T-helper 17 cell (primary cell): ENCODE results near the gene CYB5D1. TPM values are rescaled to one million over a fixed set of nuclear protein-coding genes. Genes with fewer than 3 reads are reported as not detected.

Experiments
- ATAC-seq: fragments of 150-1000 bp; cut with Tn5 transposase; 2 replicates; pipeline ENCODE4 v1.10.0; 2021; ENCODE audit warnings: mild to moderate bottlenecking, moderate library complexity
- DNase-seq, 3 donors: peaks; one replicate each; pipeline versions ENCODE4 v3.0.0 to v3.0.0-alpha.2; 2020 to 2021
- H3K9me3 ChIP-seq: one replicate; pipeline ENCODE4 v1.7.0; 2013; ENCODE audit warnings: low read length, mild to moderate bottlenecking; ENCODE audit not compliant: control insufficient read depth, poor library complexity, severe bottlenecking
- H3K27ac Mint-ChIP-seq: one replicate; pipeline ENCODE4 v1.8.0; 2022; ENCODE audit warnings: mild to moderate bottlenecking, moderate library complexity, mixed read lengths
- H3K27me3 Mint-ChIP-seq: one replicate; pipeline ENCODE4 v1.8.0; 2022; ENCODE audit warnings: mixed read lengths
- H3K36me3 Mint-ChIP-seq: one replicate; pipeline ENCODE4 v1.8.0; 2022; ENCODE audit warnings: low read depth, mixed read lengths
- H3K4me1 Mint-ChIP-seq: one replicate; pipeline ENCODE4 v1.8.0; 2022; ENCODE audit warnings: mild to moderate bottlenecking, mixed read lengths
- H3K4me3 Mint-ChIP-seq: one replicate; pipeline ENCODE4 v1.8.0; 2022; ENCODE audit warnings: mild to moderate bottlenecking, moderate library complexity, mixed read lengths
- total RNA-seq, 4 donors: library from RNA in 2 of 4; stranded (reverse) in 2 of 4; gene quantifications; one replicate each; pipeline ENCODE4 v1.2.3 and lab custom pipeline; 2022 to 2026

Gene CYB5D1
- total RNA-seq, 2 donors from 2014 or later = 9.3 to 14.9 TPM

DNA sequence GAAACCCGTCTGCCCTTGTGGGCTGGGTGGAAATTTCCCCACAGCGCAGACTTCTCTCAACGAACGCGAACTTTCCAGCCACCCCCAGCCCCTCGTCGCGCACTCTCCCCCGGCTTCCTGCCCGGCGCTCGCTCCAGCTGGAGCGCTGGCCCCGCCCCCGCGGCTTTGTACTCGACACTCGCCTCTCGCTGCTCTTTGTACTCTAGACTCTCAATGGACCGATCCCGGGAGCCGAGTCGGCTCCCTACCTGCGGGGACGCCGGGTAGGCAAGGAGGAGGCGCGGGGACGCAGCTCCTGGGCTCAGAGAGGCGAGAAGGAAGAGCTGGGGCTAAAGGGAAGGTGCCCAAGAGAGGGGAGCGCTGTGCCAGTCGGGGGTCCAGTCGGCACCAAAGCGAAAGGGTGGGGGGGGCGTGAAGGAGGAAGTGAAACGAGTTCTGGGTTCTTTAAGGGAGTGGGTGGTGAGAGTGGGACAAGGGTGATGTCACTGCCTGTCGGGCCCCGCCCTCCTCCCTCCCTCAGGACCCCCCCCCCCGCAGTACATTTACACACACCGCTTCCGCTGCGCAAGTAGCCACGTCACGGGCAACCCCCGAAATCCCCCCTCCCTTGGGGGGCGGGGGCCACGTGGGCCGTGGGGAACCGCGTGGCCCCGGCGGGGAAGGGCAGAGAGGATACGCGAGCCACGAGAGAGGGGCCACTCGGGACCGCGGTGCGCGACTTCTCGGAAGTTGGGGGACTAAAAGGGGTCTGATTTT lies 14.1 kb upstream of the CYB5D1 start:
- ATAC-seq = peak; percentile 35
- peaks cover 9% of the 10 kb centered on the region for H3K36me3 Mint-ChIP-seq
- no peaks in the 10 kb centered on the region for H3K27me3 Mint-ChIP-seq
- peak overlapping the region; percentile 100 for H3K4me3 Mint-ChIP-seq
- DNase-seq = peak; percentile 89 to 90 (median 89)
- peaks cover 56% of the 10 kb centered on the region for H3K4me1 Mint-ChIP-seq
- H3K27ac Mint-ChIP-seq = peak overlapping the region; percentile 100
- no peaks in the 10 kb centered on the region for H3K9me3 ChIP-seq

DNA sequence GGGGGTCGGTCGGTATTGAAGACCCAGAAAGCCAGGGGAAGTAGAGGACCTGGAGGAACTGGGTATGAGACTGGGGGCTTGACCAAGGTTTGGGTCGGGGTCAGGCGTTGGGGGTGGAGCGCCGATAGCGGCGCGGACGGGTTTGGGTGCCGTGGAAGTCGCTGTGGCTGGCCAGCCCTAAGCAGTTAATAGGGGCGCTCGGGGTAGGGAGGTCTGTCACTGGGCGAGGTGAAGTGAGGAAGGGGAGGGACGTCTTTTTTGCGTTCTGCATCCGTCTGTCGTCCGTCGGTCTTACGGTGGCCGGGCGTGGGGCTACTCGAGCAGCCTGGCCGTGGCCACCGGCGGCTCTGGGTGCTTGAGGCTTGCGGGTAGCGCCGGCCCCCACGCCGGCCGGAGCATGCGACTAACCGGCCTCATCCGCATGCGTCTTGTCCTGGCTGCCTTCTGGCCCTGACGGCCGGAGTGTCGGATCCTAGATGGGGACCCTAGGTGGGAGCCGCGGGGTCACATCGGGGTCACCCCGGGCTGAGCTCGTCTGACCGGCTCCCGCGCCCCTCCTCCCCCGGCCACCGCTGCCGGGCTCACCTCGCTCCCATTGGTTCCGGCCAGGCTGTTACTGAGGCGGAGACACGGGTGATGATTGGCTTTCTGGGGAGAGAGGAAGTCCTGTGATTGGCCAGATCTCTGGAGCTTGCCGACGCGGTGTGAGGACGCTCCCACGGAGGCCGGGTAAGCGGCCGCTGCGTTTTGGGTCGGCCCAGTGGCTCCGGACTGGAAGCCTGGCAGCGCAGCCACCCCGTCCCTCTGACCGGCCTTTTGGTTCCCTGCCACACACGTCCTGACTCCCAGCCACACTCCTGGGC lies 13.3 kb upstream of the CYB5D1 start:
- peaks cover 49% of the 10 kb centered on the region for H3K4me1 Mint-ChIP-seq
- no peaks in the 10 kb centered on the region for H3K9me3 ChIP-seq
- DNase-seq (peak; percentile 64 to 72 (median 69)), ATAC-seq (peak; percentile 30)
- peaks cover 9% of the 10 kb centered on the region for H3K36me3 Mint-ChIP-seq
- no peaks in the 10 kb centered on the region for H3K27me3 Mint-ChIP-seq
- peak overlapping the region; percentile 100 for H3K27ac Mint-ChIP-seq
- peak overlapping the region; percentile 100 for H3K4me3 Mint-ChIP-seq

DNA sequence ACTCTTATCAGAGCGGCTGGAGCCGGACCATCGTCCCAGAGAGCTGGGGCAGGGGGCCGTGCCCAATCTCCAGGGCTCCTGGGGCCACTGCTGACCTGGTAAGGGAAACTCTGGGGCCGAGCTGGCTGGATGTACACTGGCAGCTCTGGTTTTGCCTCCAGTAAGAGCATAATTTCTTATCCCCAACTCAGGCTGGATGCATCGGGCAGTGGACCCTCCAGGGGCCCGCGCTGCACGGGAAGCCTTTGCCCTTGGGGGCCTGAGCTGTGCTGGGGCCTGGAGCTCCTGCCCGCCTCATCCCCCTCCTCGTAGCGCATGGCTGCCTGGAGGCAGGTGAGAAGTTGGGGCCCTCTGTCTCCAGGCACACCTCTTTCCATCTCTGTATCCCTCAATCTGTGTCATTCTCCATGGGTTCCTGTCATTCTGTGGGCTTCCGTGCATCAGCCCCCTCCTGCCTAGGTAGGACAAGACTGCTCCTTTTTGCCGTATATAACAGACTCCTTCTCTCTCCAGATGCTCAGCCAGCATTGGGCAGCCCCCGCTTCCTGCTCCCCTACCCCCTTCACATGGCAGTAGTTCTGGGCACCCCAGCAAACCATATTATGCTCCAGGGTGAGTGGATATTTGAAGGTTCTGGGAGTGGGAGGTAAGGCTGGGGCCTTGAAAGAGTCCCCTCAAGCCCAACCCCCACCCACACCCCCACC lies 12.3 kb upstream of the CYB5D1 start:
- H3K4me3 Mint-ChIP-seq = peak overlapping the region; percentile 100
- H3K4me1 Mint-ChIP-seq = peaks cover 41% of the 10 kb centered on the region
- DNase-seq = no peak
- H3K27ac Mint-ChIP-seq = peak overlapping the region; percentile 100
- H3K9me3 ChIP-seq = no peaks in the 10 kb centered on the region
- no peaks in the 10 kb centered on the region for H3K27me3 Mint-ChIP-seq
- no peak for ATAC-seq
- H3K36me3 Mint-ChIP-seq = peaks cover 9% of the 10 kb centered on the region

DNA sequence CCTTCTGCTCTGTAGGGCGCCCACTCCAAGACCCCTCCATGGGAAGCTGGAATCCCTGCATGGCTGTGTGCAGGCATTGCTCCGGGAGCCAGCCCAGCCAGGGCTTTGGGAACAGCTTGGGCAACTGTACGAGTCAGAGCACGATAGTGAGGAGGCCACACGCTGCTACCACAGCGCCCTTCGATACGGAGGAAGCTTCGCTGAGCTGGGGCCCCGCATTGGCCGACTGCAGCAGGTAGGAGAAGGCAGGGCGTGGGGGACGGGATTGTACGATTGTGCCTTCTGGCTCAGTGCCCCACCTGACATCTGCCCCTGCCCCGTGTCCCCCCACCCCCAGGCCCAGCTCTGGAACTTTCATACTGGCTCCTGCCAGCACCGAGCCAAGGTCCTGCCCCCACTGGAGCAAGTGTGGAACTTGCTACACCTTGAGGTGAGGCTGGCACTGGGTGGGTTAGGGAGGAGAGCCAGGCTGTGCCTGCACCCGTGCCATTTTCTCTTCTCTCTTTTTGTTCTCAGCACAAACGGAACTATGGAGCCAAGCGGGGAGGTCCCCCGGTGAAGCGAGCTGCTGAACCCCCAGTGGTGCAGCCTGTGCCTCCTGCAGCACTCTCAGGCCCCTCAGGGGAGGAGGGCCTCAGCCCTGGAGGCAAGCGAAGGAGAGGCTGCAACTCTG lies 11.6 kb upstream of the CYB5D1 start:
- Mint-ChIP-seq H3K4me1 (peaks cover 38% of the 10 kb centered on the region), H3K27ac (peak overlapping the region; percentile 100), H3K36me3 (peaks cover 8% of the 10 kb centered on the region)

DNA sequence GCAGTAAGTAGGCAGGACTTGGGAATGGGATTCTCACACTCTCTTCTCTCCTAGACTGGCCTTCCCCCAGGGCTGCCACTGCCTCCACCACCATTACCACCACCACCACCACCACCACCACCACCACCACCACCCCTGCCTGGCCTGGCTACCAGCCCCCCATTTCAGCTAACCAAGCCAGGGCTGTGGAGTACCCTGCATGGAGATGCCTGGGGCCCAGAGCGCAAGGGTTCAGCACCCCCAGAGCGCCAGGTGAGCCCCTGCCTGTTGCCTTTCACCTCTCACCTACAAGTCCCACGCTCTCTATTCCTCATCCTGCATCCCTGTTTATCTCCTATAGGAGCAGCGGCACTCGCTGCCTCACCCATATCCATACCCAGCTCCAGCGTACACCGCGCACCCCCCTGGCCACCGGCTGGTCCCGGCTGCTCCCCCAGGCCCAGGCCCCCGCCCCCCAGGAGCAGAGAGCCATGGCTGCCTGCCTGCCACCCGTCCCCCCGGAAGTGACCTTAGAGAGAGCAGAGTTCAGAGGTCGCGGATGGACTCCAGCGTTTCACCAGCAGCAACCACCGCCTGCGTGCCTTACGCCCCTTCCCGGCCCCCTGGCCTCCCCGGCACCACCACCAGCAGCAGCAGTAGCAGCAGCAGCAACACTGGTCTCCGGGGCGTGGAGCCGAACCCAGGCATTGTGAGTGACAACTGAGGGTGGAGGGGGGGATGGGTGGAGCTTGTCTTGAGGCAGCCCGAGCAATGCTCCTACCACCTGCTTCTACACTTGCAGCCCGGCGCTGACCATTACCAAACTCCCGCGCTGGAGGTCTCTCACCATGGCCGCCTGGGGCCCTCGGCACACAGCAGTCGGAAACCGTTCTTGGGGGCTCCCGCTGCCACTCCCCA lies 10.8 kb upstream of the CYB5D1 start:
- Mint-ChIP-seq H3K36me3 (peaks cover 5% of the 10 kb centered on the region), H3K27me3 (no peaks in the 10 kb centered on the region), H3K4me3 (peak overlapping the region; percentile 100), H3K4me1 (peaks cover 40% of the 10 kb centered on the region), H3K27ac (no peak overlapping the region)
- ATAC-seq = no peak
- no peak for DNase-seq
- H3K9me3 ChIP-seq = no peaks in the 10 kb centered on the region

More for the DNA sequence above, 11.6 kb upstream of the CYB5D1 start:
- Mint-ChIP-seq H3K27me3 (no peaks in the 10 kb centered on the region), H3K4me3 (peak overlapping the region; percentile 100)
- no peaks in the 10 kb centered on the region for H3K9me3 ChIP-seq
- DNase-seq = no peak
- ATAC-seq = no peak

DNA sequence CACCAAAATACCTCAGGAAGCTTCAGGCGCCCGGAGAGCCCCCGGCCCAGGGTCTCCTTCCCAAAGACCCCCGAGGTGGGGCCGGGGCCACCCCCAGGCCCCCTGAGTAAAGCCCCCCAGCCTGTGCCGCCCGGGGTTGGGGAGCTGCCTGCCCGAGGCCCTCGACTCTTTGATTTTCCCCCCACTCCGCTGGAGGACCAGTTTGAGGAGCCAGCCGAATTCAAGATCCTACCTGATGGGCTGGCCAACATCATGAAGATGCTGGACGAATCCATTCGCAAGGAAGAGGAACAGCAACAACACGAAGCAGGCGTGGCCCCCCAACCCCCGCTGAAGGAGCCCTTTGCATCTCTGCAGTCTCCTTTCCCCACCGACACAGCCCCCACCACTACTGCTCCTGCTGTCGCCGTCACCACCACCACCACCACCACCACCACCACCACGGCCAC lies 9.6 kb upstream of the CYB5D1 start:
- H3K4me3 Mint-ChIP-seq = peak overlapping the region; percentile 19
- H3K4me1 Mint-ChIP-seq = peaks cover 29% of the 10 kb centered on the region
- no peaks in the 10 kb centered on the region for H3K36me3 Mint-ChIP-seq
- no peaks in the 10 kb centered on the region for H3K27me3 Mint-ChIP-seq
- ATAC-seq (no peak), DNase-seq (no peak)
- no peaks in the 10 kb centered on the region for H3K9me3 ChIP-seq
- no peak overlapping the region for H3K27ac Mint-ChIP-seq

DNA sequence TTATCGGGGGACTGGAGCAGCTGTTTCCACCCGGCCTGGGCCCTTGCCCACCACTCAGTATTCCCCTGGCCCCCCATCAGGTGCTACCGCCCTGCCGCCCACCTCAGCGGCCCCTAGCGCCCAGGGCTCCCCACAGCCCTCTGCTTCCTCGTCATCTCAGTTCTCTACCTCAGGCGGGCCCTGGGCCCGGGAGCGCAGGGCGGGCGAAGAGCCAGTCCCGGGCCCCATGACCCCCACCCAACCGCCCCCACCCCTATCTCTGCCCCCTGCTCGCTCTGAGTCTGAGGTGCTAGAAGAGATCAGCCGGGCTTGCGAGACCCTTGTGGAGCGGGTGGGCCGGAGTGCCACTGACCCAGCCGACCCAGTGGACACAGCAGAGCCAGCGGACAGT lies 9.1 kb upstream of the CYB5D1 start:
- H3K27me3 Mint-ChIP-seq = no peaks in the 10 kb centered on the region
- H3K9me3 ChIP-seq = no peaks in the 10 kb centered on the region
- DNase-seq = no peak
- no peak for ATAC-seq
- H3K36me3 Mint-ChIP-seq = no peaks in the 10 kb centered on the region
- no peak overlapping the region for H3K4me3 Mint-ChIP-seq
- H3K27ac Mint-ChIP-seq = no peak overlapping the region
- H3K4me1 Mint-ChIP-seq = peaks cover 24% of the 10 kb centered on the region

DNA sequence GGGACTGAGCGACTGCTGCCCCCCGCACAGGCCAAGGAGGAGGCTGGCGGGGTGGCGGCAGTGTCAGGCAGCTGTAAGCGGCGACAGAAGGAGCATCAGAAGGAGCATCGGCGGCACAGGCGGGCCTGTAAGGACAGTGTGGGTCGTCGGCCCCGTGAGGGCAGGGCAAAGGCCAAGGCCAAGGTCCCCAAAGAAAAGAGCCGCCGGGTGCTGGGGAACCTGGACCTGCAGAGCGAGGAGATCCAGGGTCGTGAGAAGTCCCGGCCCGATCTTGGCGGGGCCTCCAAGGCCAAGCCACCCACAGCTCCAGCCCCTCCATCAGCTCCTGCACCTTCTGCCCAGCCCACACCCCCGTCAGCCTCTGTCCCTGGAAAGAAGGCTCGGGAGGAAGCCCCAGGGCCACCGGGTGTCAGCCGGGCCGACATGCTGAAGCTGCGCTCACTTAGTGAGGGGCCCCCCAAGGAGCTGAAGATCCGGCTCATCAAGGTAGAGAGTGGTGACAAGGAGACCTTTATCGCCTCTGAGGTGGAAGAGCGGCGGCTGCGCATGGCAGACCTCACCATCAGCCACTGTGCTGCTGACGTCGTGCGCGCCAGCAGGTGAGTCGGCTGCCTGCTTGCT lies 8.6 kb upstream of the CYB5D1 start:
- ATAC-seq (no peak), DNase-seq (no peak)
- no peaks in the 10 kb centered on the region for H3K9me3 ChIP-seq
- Mint-ChIP-seq H3K27ac (peak overlapping the region; percentile 21), H3K4me3 (peak overlapping the region; percentile 61), H3K4me1 (peaks cover 20% of the 10 kb centered on the region), H3K36me3 (no peaks in the 10 kb centered on the region), H3K27me3 (no peaks in the 10 kb centered on the region)

DNA sequence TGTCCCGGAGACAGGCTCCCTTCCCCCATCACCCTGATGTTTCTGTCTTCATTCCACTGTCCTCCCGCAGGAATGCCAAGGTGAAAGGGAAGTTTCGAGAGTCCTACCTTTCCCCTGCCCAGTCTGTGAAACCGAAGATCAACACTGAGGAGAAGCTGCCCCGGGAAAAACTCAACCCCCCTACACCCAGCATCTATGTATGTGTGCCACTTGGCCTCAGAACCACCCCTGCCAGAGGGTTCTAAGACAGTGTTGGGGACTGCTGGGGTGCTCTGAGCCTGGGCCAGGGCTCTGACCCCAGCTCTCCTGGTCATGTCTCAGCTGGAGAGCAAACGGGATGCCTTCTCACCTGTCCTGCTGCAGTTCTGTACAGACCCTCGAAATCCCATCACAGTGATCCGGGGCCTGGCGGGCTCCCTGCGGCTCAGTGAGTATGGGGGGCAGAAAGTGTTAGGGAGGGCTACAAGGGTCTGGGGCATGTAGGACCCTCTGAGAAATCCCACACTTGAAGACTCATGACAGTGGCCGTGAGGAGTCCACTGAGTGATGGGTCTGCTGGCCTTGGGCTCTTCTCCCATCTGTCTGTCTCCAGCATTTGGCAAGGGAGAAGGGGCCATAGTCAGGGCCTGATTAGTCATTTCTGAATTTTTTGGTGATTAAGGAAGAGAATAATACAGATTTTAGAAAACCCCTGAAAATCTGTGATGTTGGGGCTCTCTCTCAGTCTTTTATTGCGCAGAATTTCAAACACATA lies 7.9 kb upstream of the CYB5D1 start:
- H3K27ac Mint-ChIP-seq = peak overlapping the region; percentile 21
- ATAC-seq (no peak), DNase-seq (no peak)
- no peaks in the 10 kb centered on the region for H3K9me3 ChIP-seq
- peaks cover 17% of the 10 kb centered on the region for H3K4me1 Mint-ChIP-seq
- H3K36me3 Mint-ChIP-seq = no peaks in the 10 kb centered on the region
- peak overlapping the region; percentile 61 for H3K4me3 Mint-ChIP-seq
- no peaks in the 10 kb centered on the region for H3K27me3 Mint-ChIP-seq

DNA sequence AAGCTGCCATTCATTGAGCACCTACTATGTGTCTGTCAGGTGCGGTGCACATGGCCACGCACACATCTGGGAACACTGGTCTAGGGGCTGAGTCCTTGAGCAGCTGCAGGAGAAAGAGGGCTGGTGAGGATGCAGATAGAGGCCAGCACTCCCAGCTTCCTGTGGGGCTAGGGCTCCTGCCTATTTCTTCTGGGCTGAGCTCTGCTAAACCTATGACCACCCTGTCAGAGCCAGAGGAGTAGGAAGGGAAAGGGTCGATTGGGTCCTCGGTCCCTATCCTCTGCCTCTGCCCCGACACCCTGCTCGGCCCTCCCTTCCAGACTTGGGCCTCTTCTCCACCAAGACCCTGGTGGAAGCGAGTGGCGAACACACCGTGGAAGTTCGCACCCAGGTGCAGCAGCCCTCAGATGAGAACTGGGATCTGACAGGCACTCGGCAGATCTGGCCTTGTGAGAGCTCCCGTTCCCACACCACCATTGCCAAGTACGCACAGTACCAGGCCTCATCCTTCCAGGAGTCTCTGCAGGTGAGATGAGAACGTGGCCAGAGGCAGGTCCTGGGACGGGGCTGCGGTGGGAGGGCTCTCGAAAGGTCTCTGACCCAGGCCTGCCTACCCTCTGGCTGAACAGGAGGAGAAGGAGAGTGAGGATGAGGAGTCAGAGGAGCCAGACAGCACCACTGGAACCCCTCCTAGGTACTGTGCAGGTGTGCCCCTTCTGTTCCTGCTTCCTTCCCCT lies 6.9 kb upstream of the CYB5D1 start:
- ATAC-seq = peak; percentile 4
- no peaks in the 10 kb centered on the region for H3K27me3 Mint-ChIP-seq
- H3K27ac Mint-ChIP-seq = peak overlapping the region; percentile 81
- peak overlapping the region; percentile 82 for H3K4me3 Mint-ChIP-seq
- peaks cover 15% of the 10 kb centered on the region for H3K4me1 Mint-ChIP-seq
- peak in 1 of 3 donors; percentile 13 for DNase-seq
- no peaks in the 10 kb centered on the region for H3K36me3 Mint-ChIP-seq
- no peaks in the 10 kb centered on the region for H3K9me3 ChIP-seq
